ENCODE data around the gene SMIM21.

Gene SMIM21

DNA sequence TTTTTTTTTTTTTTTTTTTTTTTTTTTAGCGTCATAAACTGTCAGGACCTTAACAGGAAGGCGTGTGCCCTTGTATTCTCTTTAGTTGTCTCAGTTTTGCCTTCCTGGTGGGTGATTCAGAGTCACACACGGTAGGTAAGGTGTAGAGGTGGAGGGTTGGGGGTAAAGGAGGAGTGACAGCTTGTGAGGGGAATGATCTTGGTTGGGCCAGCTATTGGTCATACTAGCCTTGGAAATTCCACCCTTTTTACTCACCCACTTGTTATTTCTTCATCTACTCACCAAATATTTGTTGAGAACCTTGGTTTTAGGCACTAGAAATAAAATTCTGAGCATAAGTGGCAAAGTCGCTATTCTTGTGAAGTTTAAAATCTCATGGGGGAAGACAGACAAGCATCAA lies 22.2 kb downstream of the SMIM21 start:
- DNase-seq (ENCODE audit: low read depth), result no peak
- in situ Hi-C loops (cut with HindIII; ENCODE audit: low sequenced_read_pairs), result no loop called here
- TF ChIP-seq, protein P1, sequence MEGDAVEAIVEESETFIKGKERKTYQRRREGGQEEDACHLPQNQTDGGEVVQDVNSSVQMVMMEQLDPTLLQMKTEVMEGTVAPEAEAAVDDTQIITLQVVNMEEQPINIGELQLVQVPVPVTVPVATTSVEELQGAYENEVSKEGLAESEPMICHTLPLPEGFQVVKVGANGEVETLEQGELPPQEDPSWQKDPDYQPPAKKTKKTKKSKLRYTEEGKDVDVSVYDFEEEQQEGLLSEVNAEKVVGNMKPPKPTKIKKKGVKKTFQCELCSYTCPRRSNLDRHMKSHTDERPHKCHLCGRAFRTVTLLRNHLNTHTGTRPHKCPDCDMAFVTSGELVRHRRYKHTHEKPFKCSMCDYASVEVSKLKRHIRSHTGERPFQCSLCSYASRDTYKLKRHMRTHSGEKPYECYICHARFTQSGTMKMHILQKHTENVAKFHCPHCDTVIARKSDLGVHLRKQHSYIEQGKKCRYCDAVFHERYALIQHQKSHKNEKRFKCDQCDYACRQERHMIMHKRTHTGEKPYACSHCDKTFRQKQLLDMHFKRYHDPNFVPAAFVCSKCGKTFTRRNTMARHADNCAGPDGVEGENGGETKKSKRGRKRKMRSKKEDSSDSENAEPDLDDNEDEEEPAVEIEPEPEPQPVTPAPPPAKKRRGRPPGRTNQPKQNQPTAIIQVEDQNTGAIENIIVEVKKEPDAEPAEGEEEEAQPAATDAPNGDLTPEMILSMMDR (IDR thresholded peaks at IDR 0.05; ENCODE audit: low read depth, low read length, missing control alignments), result no peak
- no peak overlapping the region for H3K4me3 ChIP-seq (ENCODE audit: low read depth, low read length)

DNA sequence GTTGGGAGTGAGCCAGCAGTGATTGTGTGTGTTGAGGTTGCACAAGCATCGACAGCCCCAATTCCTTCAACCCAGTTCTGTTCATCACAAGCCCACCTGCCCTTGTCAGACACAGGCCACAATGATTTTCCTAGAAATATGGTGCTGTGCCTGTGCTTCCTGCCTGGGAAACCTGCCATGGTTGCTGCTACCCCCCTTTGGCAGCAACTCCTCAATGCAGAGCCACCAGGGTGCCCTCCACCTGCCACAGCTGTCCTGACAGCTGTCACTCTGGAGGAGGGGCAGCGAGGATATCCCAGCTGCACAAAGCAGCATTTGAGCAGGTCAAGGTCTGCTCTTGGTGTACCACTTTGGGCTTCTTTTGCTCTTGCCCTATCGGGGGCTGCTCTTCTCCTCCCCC lies 27.1 kb downstream of the SMIM21 start:
- no peak for DNase-seq (ENCODE audit: low read depth)
- TF ChIP-seq, protein P1 (IDR thresholded peaks at IDR 0.05; ENCODE audit: low read depth, low read length, missing control alignments), result no peak
- H3K4me3 ChIP-seq (ENCODE audit: low read depth, low read length), result no peak overlapping the region
- in situ Hi-C loops (cut with HindIII; ENCODE audit: low sequenced_read_pairs), result no loop called here

DNA sequence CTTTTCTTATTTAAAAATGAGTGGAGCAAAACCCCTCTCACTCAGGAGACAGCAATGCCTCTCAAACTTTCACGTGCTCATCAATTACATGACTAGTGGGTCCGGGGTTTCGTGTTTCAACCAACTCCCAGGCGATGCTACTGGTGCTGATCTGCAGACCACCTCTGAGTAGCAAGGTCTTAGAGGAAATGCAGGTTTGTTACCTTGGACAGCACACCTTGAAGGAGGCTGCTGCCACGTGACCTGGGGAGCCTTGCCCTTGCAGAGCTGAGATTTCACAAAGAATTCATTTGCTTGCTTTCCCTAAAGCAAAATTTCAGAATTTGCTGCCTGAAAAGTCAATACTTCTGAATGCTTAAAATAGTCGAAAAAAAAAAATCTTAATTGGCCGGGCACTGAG lies 32.4 kb downstream of the SMIM21 start:
- no peak for DNase-seq (ENCODE audit: low read depth)
- in situ Hi-C loops (cut with HindIII; ENCODE audit: low sequenced_read_pairs), result no loop called here
- TF ChIP-seq, protein P1 (IDR thresholded peaks at IDR 0.05; ENCODE audit: low read depth, low read length, missing control alignments), result no peak
- no peak overlapping the region for H3K4me3 ChIP-seq (ENCODE audit: low read depth, low read length)

DNA sequence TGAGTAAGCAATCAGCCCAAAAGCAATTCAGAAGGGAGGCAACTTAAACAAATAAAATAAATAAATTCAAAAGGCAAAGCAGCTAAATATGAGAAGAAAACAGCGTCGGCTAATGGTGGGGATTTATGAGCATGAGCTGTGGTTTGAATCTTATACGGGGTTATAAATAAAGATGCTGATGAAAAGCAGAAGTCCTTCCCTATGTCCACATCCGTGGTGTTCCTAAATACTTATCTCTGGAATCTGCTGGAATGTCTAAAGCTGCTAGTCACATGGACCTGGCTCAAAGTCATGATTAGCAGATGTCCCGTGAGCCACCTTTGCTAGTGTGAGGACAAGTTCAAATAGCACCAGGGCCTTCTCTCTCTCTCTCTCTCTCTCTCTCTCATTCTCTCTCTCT lies 33.8 kb downstream of the SMIM21 start:
- in situ Hi-C loops (cut with HindIII; ENCODE audit: low sequenced_read_pairs), result no loop called here
- no peak overlapping the region for H3K4me3 ChIP-seq (ENCODE audit: low read depth, low read length)
- no peak for DNase-seq (ENCODE audit: low read depth)
- TF ChIP-seq, protein P1 (IDR thresholded peaks at IDR 0.05; ENCODE audit: low read depth, low read length, missing control alignments), result no peak

DNA sequence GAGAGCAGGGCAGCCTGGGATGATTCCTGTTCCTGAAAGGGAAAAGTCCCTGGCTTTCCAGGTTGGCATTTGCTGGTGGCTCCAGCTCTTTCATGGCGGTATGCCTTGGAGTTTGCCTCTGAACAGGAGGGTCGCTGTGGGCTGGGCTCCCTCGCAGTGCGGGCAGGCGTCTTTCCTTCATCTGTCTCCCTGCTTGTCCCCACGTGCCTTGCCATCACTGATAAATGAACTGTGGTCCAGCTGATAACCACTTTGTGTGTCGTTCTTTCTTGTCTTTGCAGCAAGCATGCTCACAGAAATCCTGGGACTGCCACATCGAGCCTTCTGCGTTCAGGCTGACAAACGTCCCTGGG lies 35.3 kb downstream of the SMIM21 start:
- DNase-seq (ENCODE audit: low read depth), result no peak
- H3K4me3 ChIP-seq (ENCODE audit: low read depth, low read length), result no peak overlapping the region
- in situ Hi-C loops (cut with HindIII; ENCODE audit: low sequenced_read_pairs), result no loop called here

DNA sequence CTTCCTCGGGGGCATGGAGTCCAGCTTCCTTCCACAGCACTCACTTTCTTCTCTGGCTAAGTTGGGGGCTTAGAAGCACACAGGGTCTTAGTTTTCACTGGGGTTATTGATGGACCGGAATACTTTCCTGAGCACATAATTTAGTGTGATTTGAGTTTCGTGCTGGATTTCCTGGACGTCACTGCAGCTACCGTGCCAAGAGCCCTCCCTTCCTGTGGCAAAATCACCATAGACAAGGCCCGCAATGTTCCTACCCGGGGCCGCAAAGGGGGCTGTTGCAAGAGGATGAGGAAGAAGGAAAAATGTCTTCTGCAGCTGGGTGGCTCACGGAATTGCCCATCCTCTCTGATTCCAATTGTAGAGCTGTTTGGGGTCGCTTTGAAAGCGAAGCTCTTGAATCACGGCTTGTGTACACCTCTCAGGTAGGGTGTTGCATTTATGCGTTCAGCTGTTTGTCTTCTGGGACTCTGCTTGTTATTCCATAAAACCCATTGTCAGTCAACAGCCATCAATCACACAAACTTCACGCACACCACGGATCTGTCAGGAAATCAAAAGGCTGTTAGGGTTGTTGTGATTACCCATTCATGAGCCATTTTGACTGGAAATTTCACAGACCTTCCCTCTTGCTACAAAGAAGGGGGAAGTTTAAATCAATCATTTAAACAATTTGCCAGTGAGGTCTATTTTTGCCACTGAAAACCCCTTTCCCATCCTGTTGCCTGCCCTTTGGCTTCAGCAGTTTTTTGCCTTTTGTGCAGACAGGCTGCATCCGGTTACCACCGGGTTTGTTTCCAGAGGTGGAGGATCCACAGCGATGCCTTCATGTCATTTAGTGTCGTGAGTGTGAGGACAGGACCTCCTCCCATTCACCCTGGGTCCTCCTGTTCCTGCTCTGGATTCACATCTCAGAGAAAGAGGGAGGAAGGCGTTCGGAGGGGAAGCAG lies 36.0 kb downstream of the SMIM21 start:
- in situ Hi-C loops (cut with HindIII; ENCODE audit: low sequenced_read_pairs), result no loop called here
- TF ChIP-seq, protein P1 (IDR thresholded peaks at IDR 0.05; ENCODE audit: low read depth, low read length, missing control alignments), result no peak
- DNase-seq (ENCODE audit: low read depth), result no peak
- H3K4me3 ChIP-seq (ENCODE audit: low read depth, low read length), result no peak overlapping the region

More for the DNA sequence above, 35.3 kb downstream of the SMIM21 start:
- TF ChIP-seq, protein P1 (IDR thresholded peaks at IDR 0.05; ENCODE audit: low read depth, low read length, missing control alignments), result no peak

All from astrocyte of the cerebellum (primary cell).